K562 (cell line): ENCODE data around the gene ATE1. TPM values are rescaled to one million over a fixed set of nuclear protein-coding genes. Genes with fewer than 3 reads are reported as not detected.

ENCODE experiments used
- ATAC-seq: fragments of 200-7000 bp; cut with Tn5 transposase; 3 replicates; pipeline ENCODE4 v1.9.1; 2020; ENCODE audit warnings: moderate library complexity
- BruUV-seq: library from RNA; stranded (reverse); fragments of 400-500 nt; replicated peaks from 2 replicates; lab custom pipeline; 2021; lab: Mats Ljungman, UMichigan
- CTCF ChIA-PET: fragments of 300-600 bp; formaldehyde crosslinking; extraction: SDS; loops from one replicate; lab custom pipeline; 2021; ENCODE audit warnings: low intra/inter-chr PET ratio; lab: Yijun Ruan, JAX
- POLR2A ChIA-PET: fragments of 300-600, 350-650 bp; sonication (Branson Sonifier 250); formaldehyde crosslinking; extraction: SDS; loops from one replicate; lab custom pipeline; 2021; ENCODE audit warnings: antibody characterized with exemption, inconsistent platforms; lab: Yijun Ruan, JAX
- DNase-seq, 4 experiments: peaks; one replicate each; pipeline versions ENCODE4 v3.0.0 to v3.0.0-alpha.2; 2011 to 2018; ENCODE audit warnings: low spot score in 3 of 4, mixed read lengths in 3 of 4; ENCODE audit errors: extremely low read depth in 1 of 4
- FAIRE-seq: peaks from 2 replicates; lab custom pipeline; 2011; peaks lifted over from hg19 to GRCh38; lab: Jason Lieb, UNC
- H2AFZ ChIP-seq: 2 replicates; pipeline ENCODE4 v1.6.0; 2011; ENCODE audit warnings: low read depth, low read length, control low read depth, inconsistent platforms
- H3K27ac ChIP-seq: fragments of 200-600 bp; 3 replicates; pipeline ENCODE4 v1.8.0; 2011; ENCODE audit warnings: low read depth, mild to moderate bottlenecking, control low read depth, inconsistent platforms, low read length, moderate library complexity, mixed read lengths; ENCODE audit errors: extremely low read depth
- H3K27me3 ChIP-seq, 2 experiments: fragments of 300-600 bp in 1 of 2; 2 replicates in 1 of 2; 3 replicates in 1 of 2; pipeline versions ENCODE4 v1.6.0 to v1.8.0; 2011; ENCODE audit warnings: inconsistent platforms in 2 of 2, low read length in 2 of 2, mild to moderate bottlenecking in 1 of 2, mixed read lengths in 1 of 2, moderate library complexity in 1 of 2; ENCODE audit not compliant: control insufficient read depth in 2 of 2, insufficient read depth in 2 of 2
- H3K36me3 ChIP-seq: fragments of 300-600 bp; 3 replicates; pipeline ENCODE4 v1.8.0; 2011; ENCODE audit warnings: mild to moderate bottlenecking, low read length, inconsistent platforms; ENCODE audit not compliant: control insufficient read depth, insufficient read depth
- H3K4me1 ChIP-seq, 2 experiments: fragments of 200-600 bp in 1 of 2; replicated peaks in 1 of 2; 2 replicates in 1 of 2; 3 replicates in 1 of 2; pipeline versions ENCODE4 v1.5.1 to v1.8.0; 2011; ENCODE audit warnings: inconsistent platforms in 2 of 2, low read length in 2 of 2, mild to moderate bottlenecking in 1 of 2, mixed read lengths in 1 of 2, moderate library complexity in 1 of 2; ENCODE audit not compliant: control insufficient read depth in 2 of 2, insufficient read depth in 2 of 2
- H3K4me2 ChIP-seq: 2 replicates; pipeline ENCODE4 v1.6.1; 2011; ENCODE audit warnings: low read length, control low read depth, inconsistent platforms, mixed read lengths; ENCODE audit not compliant: insufficient read depth
- H3K4me3 ChIP-seq: fragments of 200-600 bp; sonication (generic), shearing (Covaris generic); 2 replicates; pipeline ENCODE4 v1.5.1; 2016; ENCODE audit warnings: control low read depth, inconsistent platforms
- H3K79me2 ChIP-seq: fragments of 200-600 bp; 3 replicates; pipeline ENCODE4 v1.8.0; 2011; ENCODE audit warnings: low read length, inconsistent platforms; ENCODE audit not compliant: control insufficient read depth, insufficient read depth
- H3K9ac ChIP-seq, 2 experiments: 2 replicates each; pipeline versions ENCODE4 v1.6.0 to v1.6.1; 2011; ENCODE audit warnings: low read depth in 2 of 2, low read length in 2 of 2, control low read depth in 1 of 2, inconsistent platforms in 1 of 2, mild to moderate bottlenecking in 1 of 2, mixed read lengths in 1 of 2; ENCODE audit not compliant: insufficient read depth in 1 of 2
- H3K9me1 ChIP-seq: one replicate; pipeline ENCODE4 v1.6.0; 2011; ENCODE audit warnings: inconsistent platforms, mild to moderate bottlenecking, low read length, moderate library complexity; ENCODE audit not compliant: control insufficient read depth, insufficient read depth
- H3K9me3 ChIP-seq: replicated peaks from 2 replicates; pipeline ENCODE4 v1.5.1; 2011; ENCODE audit warnings: low read depth, low read length, inconsistent platforms; ENCODE audit not compliant: control insufficient read depth, insufficient read depth
- H4K20me1 ChIP-seq: replicated peaks from 2 replicates; pipeline ENCODE4 v1.6.1; 2011; ENCODE audit warnings: low read length, inconsistent platforms, mixed read lengths; ENCODE audit not compliant: control insufficient read depth, insufficient read depth
- CTCFL ChIP-seq: IDR thresholded peaks from 2 replicates; pipeline ENCODE4 v1.6.1; 2011; ENCODE audit warnings: borderline replicate concordance, low read depth, mild to moderate bottlenecking, moderate library complexity, low read length; ENCODE audit not compliant: insufficient read depth, poor library complexity, severe bottlenecking
- GABPB1 ChIP-seq: sonication (generic); formaldehyde crosslinking; IDR thresholded peaks from 2 replicates; pipeline ENCODE4 v1.8.0; 2022; ENCODE audit warnings: mild to moderate bottlenecking, missing genetic modification reagents
- MIER1 ChIP-seq: fragments of 450-650 bp; IDR thresholded peaks from 2 replicates; pipeline ENCODE4 v1.6.1; 2016; ENCODE audit warnings: antibody characterized with exemption, mild to moderate bottlenecking, low read depth
- MNT ChIP-seq, 2 experiments: fragments of 450-650 bp; conservative IDR thresholded peaks; 2 replicates each; pipeline ENCODE4 v1.6.1; 2017; ENCODE audit warnings: mild to moderate bottlenecking in 2 of 2, moderate library complexity in 2 of 2
- ZBTB12 ChIP-seq: fragments of 250-450 bp; sonication (Bioruptor Pico); IDR thresholded peaks from 2 replicates; pipeline ENCODE4 v1.4.0; 2020
- ZBTB7A ChIP-seq: IDR thresholded peaks from 2 replicates; pipeline ENCODE4 v1.6.1; 2011; ENCODE audit warnings: low read depth, mild to moderate bottlenecking, low read length, moderate library complexity, borderline replicate concordance; ENCODE audit not compliant: control insufficient read depth
- ZNF407 ChIP-seq: fragments of 450-650 bp; IDR thresholded peaks from 2 replicates; pipeline ENCODE4 v1.6.1; 2016; ENCODE audit warnings: low read depth
- WGBS: fragments of 100-300 bp; shearing (Covaris generic); methylation state at CpG from one replicate; pipeline ENCODE4 v1.1.6; 2016; ENCODE audit warnings: low coverage, mixed read lengths; ENCODE audit not compliant: insufficient coverage; ENCODE audit errors: missing lambda C conversion rate; 5-methylcytosine and 5-hydroxymethylcytosine counted together
- in situ Hi-C: fragments of 300-500 bp; cut with MboI; formaldehyde crosslinking; loops from 4 replicates; pipeline ENCODE4 v1.15.0; 2018; ENCODE audit warnings: inconsistent platforms, mixed read lengths
- intact Hi-C: fragments of 100-400 bp; cut with micrococcal nuclease; formaldehyde crosslinking; loops from 2 replicates; pipeline ENCODE4 v1.14.2; 2022
- polyA plus RNA-seq, 8 experiments: library from polyadenylated mRNA; depleted of rRNA in 4 of 8; stranded (reverse) in 5 of 8; unstranded in 3 of 8; fragments of >200 nt; fragmentation: Nextera tagmentation in 2 of 8; fragmentation: Illumina TruSeq in 1 of 8; extraction: Ambion mirVana in 2 of 8; extraction: Trizol in 1 of 8; gene quantifications; 2 replicates each; pipeline versions ENCODE4 v1.2.1 to v1.2.3, GENCODE V29; 2011 to 2014; ENCODE audit warnings: inconsistent platforms in 1 of 8, missing spikeins in 1 of 8
- total RNA-seq, 7 experiments: library from RNA; depleted of rRNA in 6 of 7; stranded (reverse); fragments of >200 nt in 6 of 7; fragmentation: Illumina TruSeq in 2 of 7; extraction: Trizol in 2 of 7; gene quantifications; 2 replicates each; pipeline versions ENCODE4 v1.2.1 to v1.2.3, GENCODE V29; 2011 to 2021; ENCODE audit warnings: low replicate concordance in 1 of 7

ATE1 gene
- total and polyA plus RNA-seq, 9 of the 15 experiments (the other 6 are each of a cell fraction or from before 2014, with no cell fraction given): 3.0 to 14.2 (median 8.8) TPM

- no peaks in the 10 kb centered on the region for H4K20me1 ChIP-seq
- H3K27ac ChIP-seq: peak overlapping the region; percentile 94
- DNase-seq (peak in 3 of 4 experiments; percentile 38 to 56 (median 55)), FAIRE-seq (no peak), ATAC-seq (peak; percentile 75)
- no TSS peak for BruUV-seq
- in situ Hi-C loops: no loop called here
- intact Hi-C loops: no loop called here
- ChIA-PET CTCF (no interaction called here), POLR2A (interaction anchor here (0.6 to 2.3 kb wide), 4 partner anchors 9 to 1906 kb away, joined by 3 to 9 read pairs (median 4); no protein-coding TSS in a partner anchor)
- H3K79me2 ChIP-seq: peaks cover 31% of the 10 kb centered on the region
- H3K27me3 ChIP-seq: no peaks in the 10 kb centered on the region
- no peaks in the 10 kb centered on the region for H3K9me1 ChIP-seq
- H2AFZ ChIP-seq: peak overlapping the region; percentile 84
- peak overlapping the region; percentile 91 to 99 for H3K9ac ChIP-seq
- H3K4me2 ChIP-seq: peak overlapping the region; percentile 81
- no peaks in the 10 kb centered on the region for H3K9me3 ChIP-seq
- H3K4me1 ChIP-seq: peaks cover 0 to 10% of the 10 kb centered on the region in 2 experiments; a peak in 3 of 5 replicates
- H3K36me3 ChIP-seq: peaks cover 7% of the 10 kb centered on the region; the same call in 1 of the 3 replicates
- under 1% methylated on average over 36 of the region's 48 CpGs for WGBS
- peak overlapping the region; percentile 80 for H3K4me3 ChIP-seq
- TF ChIP-seq ZBTB7A (peak; percentile 20; the same call in 1 of the 2 replicates), MIER1 (no peak), GABPB1 (CRISPR knock-in tag) (no peak), ZNF407 (no peak), MNT (conservative IDR thresholded peaks at IDR 0.05) (0 out of 4 replicates have a peak, but pooled peaks of 1 of the 2 experiments have one; percentile 5), CTCFL (no peak), ZBTB12 (CRISPR knock-in tag) (no peak)
Measured at GRCh38 chr10:121927318-121927840, 452 bp downstream of the ATE1 start.
